ENCODE measurements around the gene RNF213.

DNA sequence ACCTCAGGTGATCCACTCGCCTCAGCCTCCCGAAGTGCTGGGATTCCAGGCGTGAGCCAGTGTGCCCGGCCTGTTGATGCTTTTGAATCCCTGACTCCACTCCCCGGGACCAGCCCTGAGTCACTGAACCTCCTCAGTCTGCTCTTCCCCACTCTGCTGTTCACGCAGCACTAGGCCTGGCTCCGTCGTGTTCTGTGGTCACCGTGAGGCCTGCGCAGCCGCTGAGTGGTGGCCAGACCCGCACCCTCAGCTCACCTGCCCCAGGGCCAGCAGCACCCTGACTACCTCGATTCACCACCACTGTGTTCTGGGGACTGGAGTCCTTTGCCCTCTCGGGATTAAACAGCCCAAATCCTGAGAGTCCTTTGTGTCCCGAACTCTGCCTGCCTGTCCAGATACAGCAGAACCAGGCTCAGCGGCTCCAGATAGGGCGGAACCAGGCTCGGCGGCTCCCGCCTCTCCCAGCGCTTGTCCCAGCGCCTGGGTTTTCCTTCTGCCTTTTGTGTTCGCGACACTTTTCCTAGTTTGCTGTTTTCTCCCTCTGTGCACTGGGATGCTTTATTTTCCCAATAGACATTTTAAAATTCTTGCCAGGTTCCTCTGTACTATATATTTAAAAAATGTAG is 95.7 kb downstream of the RNF213 start:
- TF ChIP-seq, protein P1, sequence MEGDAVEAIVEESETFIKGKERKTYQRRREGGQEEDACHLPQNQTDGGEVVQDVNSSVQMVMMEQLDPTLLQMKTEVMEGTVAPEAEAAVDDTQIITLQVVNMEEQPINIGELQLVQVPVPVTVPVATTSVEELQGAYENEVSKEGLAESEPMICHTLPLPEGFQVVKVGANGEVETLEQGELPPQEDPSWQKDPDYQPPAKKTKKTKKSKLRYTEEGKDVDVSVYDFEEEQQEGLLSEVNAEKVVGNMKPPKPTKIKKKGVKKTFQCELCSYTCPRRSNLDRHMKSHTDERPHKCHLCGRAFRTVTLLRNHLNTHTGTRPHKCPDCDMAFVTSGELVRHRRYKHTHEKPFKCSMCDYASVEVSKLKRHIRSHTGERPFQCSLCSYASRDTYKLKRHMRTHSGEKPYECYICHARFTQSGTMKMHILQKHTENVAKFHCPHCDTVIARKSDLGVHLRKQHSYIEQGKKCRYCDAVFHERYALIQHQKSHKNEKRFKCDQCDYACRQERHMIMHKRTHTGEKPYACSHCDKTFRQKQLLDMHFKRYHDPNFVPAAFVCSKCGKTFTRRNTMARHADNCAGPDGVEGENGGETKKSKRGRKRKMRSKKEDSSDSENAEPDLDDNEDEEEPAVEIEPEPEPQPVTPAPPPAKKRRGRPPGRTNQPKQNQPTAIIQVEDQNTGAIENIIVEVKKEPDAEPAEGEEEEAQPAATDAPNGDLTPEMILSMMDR (optimal IDR thresholded peaks at IDR 0.05 in 1 of 3, IDR thresholded peaks at IDR 0.05 in 1 of 3, conservative IDR thresholded peaks at IDR 0.05 in 1 of 3; ENCODE audit: extremely low read depth in 1 of 3, insufficient read depth in 2 of 3, low read length in 3 of 3): no peak
- TF ChIP-seq EZH2 (IDR thresholded peaks at IDR 0.05; ENCODE audit: low read length): no peak

All from keratinocyte (primary cell).